Activated T-helper 17 cell treated with anti-CD3 and anti-CD28 coated beads, Interleukin-2, amount 50 U/mL, for 72 hours (primary cell): ENCODE measurements around the gene SAT1. TPM values are rescaled to one million over a fixed set of nuclear protein-coding genes. Genes with fewer than 3 reads are reported as not detected.
"Not testable (repeated sequence)": the region's sequence is repeated elsewhere in the genome, so short reads cannot be mapped to it uniquely, and the experiment has no call there.

Experiments used
- ATAC-seq: fragments of 150-1000 bp; cut with Tn5 transposase; replicated peaks from 2 replicates; pipeline ENCODE4 v1.10.0; 2021; ENCODE audit warnings: mild to moderate bottlenecking, moderate library complexity
- H3K27ac Mint-ChIP-seq: one replicate; pipeline ENCODE4 v1.8.0; 2022; ENCODE audit warnings: mixed read lengths
- H3K27me3 Mint-ChIP-seq: one replicate; pipeline ENCODE4 v1.8.0; 2022; ENCODE audit warnings: mixed read lengths
- H3K36me3 Mint-ChIP-seq: one replicate; pipeline ENCODE4 v1.8.0; 2022; ENCODE audit warnings: low read depth, mild to moderate bottlenecking, mixed read lengths
- H3K4me1 Mint-ChIP-seq: one replicate; pipeline ENCODE4 v1.8.0; 2022; ENCODE audit warnings: mixed read lengths
- H3K4me3 Mint-ChIP-seq: one replicate; pipeline ENCODE4 v1.8.0; 2022; ENCODE audit warnings: mild to moderate bottlenecking, mixed read lengths
- H3K9me3 Mint-ChIP-seq: one replicate; pipeline ENCODE4 v1.8.0; 2022; ENCODE audit warnings: mixed read lengths
- total RNA-seq, 2 donors: library from RNA; stranded (reverse); gene quantifications; one replicate each; pipeline ENCODE4 v1.2.3, GENCODE V29; 2022

Gene SAT1
- 100 to 1,000 TPM in 1 of 2 donors, 10 to 100 TPM in 1; 94.7 to 189 TPM for total RNA-seq

DNA sequence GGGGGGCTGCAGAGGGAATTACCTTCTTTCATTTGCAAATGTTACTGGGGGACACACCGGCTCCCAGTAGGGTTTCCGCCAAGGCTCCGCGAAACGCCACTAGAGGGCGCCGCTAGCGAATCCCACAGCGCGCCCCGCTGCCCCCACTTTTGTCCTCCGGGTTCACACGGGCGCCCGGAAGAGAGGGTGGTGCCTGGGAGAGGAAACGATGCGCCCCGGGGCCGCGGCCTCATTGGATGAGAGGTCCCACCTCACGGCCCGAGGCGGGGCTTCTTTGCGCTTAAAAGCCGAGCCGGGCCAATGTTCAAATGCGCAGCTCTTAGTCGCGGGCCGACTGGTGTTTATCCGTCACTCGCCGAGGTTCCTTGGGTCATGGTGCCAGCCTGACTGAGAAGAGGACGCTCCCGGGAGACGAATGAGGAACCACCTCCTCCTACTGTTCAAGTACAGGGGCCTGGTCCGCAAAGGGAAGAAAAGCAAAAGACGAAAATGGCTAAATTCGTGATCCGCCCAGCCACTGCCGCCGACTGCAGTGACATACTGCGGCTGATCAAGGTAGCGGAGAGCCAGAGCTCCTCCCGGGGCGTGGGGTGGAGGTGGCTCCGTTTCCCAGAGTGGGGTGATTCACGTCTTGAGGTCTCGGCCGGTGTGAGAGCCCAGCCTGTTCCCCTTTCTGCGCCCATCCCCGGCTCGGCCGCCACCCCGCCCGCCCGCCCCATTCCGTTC is at the start of gene SAT1:
TSS of gene SAT1 (plus strand) at position 311 of the 726 bp plus-strand sequence. CDS start at position 490, 179 bp downstream.
- Mint-ChIP-seq H3K9me3 (no peaks in the 10 kb centered on the region), H3K27ac (peak within 1 kb of the TSS; percentile 99), H3K27me3 (no peaks in the 10 kb centered on the region), H3K4me3 (peak within 1 kb of the TSS; percentile 94), H3K36me3 (peaks cover 56% of the 10 kb centered on the region), H3K4me1 (peaks cover 18% of the 10 kb centered on the region)
- peak; percentile 83 for ATAC-seq

- no peaks in the 10 kb centered on the region for H3K9me3 Mint-ChIP-seq
- H3K4me1 Mint-ChIP-seq = peaks cover 16% of the 10 kb centered on the region
- H3K27ac Mint-ChIP-seq = peak overlapping the region; percentile 65
- no peak for ATAC-seq
- H3K36me3 Mint-ChIP-seq = peaks cover 28% of the 10 kb centered on the region
- H3K4me3 Mint-ChIP-seq = no peak overlapping the region
- H3K27me3 Mint-ChIP-seq = no peaks in the 10 kb centered on the region
Measured at GRCh38 chrX:23736030-23736429, 46.9 kb upstream of the SAT1 start.

DNA sequence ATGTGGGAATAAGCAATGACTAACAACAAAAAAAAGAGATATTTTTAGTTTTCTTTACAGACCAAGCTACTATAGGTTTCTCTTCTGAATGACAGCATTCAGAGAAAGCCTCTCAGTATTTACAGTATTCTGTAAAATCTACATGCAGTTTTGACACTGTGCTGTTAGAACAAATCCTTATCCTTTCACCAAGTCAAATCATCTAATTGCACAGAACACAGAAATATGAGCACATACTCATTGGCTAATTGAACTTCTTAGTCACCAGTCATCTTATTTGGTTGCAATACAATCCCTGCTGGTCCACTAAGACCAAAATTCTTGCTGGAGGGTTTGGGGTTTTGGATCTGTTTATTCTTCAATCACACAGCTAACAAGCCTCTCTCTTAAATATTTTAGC is 45.6 kb upstream of the SAT1 start:
- Mint-ChIP-seq H3K27me3 (no peaks in the 10 kb centered on the region), H3K4me3 (no peak overlapping the region)

GRCh38 chrX:23742174-23742696 is 40.7 kb upstream of the SAT1 start:
- ATAC-seq = peak; percentile 16
- peak overlapping the region; percentile 87 for H3K4me3 Mint-ChIP-seq
- H3K27me3 Mint-ChIP-seq = no peaks in the 10 kb centered on the region
- H3K9me3 Mint-ChIP-seq = no peaks in the 10 kb centered on the region
- H3K27ac Mint-ChIP-seq = peak overlapping the region; percentile 90
- H3K36me3 Mint-ChIP-seq = no peaks in the 10 kb centered on the region
- H3K4me1 Mint-ChIP-seq = peaks cover 16% of the 10 kb centered on the region

More for the DNA sequence above, 45.6 kb upstream of the SAT1 start:
- Mint-ChIP-seq H3K27ac (no peak overlapping the region), H3K4me1 (peaks cover 9% of the 10 kb centered on the region), H3K9me3 (no peaks in the 10 kb centered on the region), H3K36me3 (peaks cover 17% of the 10 kb centered on the region)
- ATAC-seq = peak; percentile 39

- Mint-ChIP-seq H3K4me1 (peaks cover 16% of the 10 kb centered on the region), H3K27ac (peak within 1 kb of the TSS; percentile 90), H3K9me3 (no peaks in the 10 kb centered on the region), H3K27me3 (no peaks in the 10 kb centered on the region), H3K4me3 (peak within 1 kb of the TSS; percentile 87), H3K36me3 (no peaks in the 10 kb centered on the region)
- peak; percentile 97 for ATAC-seq
Measured at GRCh38 chrX:23742697-23743622, 40.0 kb upstream of the SAT1 start, which contains the start of gene ACOT9. ACOT9 (minus strand) TSS chrX:23743276; CDS start chrX:23743144, 132 bp downstream.

DNA sequence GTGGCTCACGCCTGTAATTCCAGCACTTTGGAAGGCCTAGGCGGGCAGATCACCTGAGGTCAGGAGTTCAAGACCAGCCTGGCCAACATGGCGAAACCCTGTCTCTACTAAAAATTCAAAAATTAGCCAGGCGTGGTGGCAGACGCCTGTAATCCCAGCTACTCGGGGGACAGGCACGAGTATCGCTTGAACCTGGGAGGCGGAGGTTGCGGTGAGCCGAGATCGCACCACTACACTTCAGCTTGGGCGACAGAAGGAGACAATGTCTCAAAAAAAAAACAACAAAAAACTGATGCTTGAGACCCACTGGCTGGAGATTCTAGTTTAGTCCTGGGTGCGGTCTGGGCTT is 39.4 kb upstream of the SAT1 start:
- Mint-ChIP-seq H3K4me3 (peak overlapping the region; percentile 87), H3K4me1 (peaks cover 16% of the 10 kb centered on the region), H3K27ac (peak overlapping the region; percentile 90)
- ATAC-seq, H3K27me3 Mint-ChIP-seq, H3K36me3 Mint-ChIP-seq, H3K9me3 Mint-ChIP-seq: not testable (repeated sequence)

DNA sequence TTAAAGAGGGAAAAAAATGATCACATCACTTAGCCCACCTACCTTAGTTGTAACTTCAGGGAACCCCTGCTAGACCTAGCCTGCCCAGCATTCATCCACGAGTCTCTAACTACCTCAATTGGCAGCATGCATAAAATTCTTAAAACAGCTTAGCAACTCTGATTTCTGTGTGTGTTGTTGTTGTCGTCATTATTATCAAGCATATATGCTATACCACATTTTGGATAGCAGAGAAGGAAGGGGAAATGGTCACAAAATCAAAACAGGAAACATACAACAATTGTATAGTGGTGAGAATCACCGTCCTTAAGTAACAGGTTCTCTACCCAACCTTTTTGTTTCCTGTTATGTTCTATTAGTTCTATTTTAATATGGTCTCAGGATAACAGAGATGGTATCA is 37.2 kb upstream of the SAT1 start:
- Mint-ChIP-seq H3K27ac (no peak overlapping the region), H3K4me3 (peak overlapping the region; percentile 19), H3K36me3 (no peaks in the 10 kb centered on the region), H3K4me1 (peaks cover 11% of the 10 kb centered on the region), H3K9me3 (no peaks in the 10 kb centered on the region), H3K27me3 (no peaks in the 10 kb centered on the region)
- no peak for ATAC-seq

DNA sequence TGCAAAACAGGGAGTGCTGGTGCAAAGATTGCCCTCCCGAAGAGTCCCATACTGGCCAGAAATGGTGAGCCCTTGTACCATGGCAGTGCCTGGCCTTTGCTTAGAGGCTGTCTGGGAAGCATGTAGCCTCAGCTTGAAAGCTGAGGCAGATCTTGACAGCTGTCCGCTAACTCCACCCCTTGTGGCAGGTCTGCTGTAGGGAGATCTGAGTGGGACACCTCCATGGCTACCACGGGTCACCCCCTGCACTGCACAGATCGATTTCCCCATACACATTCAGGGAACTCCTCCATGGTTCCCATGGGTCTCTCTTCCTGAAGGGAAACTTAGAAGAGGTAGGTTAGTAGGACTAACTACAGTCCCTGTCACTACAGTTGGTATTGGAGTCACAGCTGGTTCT is 33.8 kb upstream of the SAT1 start:
- no peak for ATAC-seq
- Mint-ChIP-seq H3K27ac (no peak overlapping the region), H3K4me3 (no peak overlapping the region), H3K27me3 (no peaks in the 10 kb centered on the region), H3K36me3 (no peaks in the 10 kb centered on the region), H3K9me3 (no peaks in the 10 kb centered on the region), H3K4me1 (peaks cover 10% of the 10 kb centered on the region)

GRCh38 chrX:23749576-23749975 is 33.4 kb upstream of the SAT1 start:
- Mint-ChIP-seq H3K27me3 (no peaks in the 10 kb centered on the region), H3K36me3 (no peaks in the 10 kb centered on the region), H3K4me3 (no peak overlapping the region), H3K4me1 (peaks cover 6% of the 10 kb centered on the region), H3K27ac (no peak overlapping the region), H3K9me3 (no peaks in the 10 kb centered on the region)
- ATAC-seq = no peak

GRCh38 chrX:23752740-23753415 is 30.1 kb upstream of the SAT1 start:
- no peak for ATAC-seq
- Mint-ChIP-seq H3K27me3 (no peaks in the 10 kb centered on the region), H3K36me3 (no peaks in the 10 kb centered on the region), H3K9me3 (no peaks in the 10 kb centered on the region), H3K4me3 (no peak overlapping the region), H3K4me1 (no peaks in the 10 kb centered on the region), H3K27ac (no peak overlapping the region)

- Mint-ChIP-seq H3K36me3 (no peaks in the 10 kb centered on the region), H3K27me3 (no peaks in the 10 kb centered on the region), H3K9me3 (no peaks in the 10 kb centered on the region), H3K27ac (no peak overlapping the region), H3K4me3 (no peak overlapping the region), H3K4me1 (no peaks in the 10 kb centered on the region)
- ATAC-seq = no peak
Measured at GRCh38 chrX:23754664-23755063, 28.3 kb upstream of the SAT1 start.

GRCh38 chrX:23756165-23756564 is 26.8 kb upstream of the SAT1 start:
- no peaks in the 10 kb centered on the region for H3K36me3 Mint-ChIP-seq
- ATAC-seq = peak; percentile 69
- no peak overlapping the region for H3K27ac Mint-ChIP-seq
- H3K9me3 Mint-ChIP-seq = no peaks in the 10 kb centered on the region
- H3K27me3 Mint-ChIP-seq = no peaks in the 10 kb centered on the region
- peak overlapping the region; percentile 33 for H3K4me3 Mint-ChIP-seq
- H3K4me1 Mint-ChIP-seq = no peaks in the 10 kb centered on the region

- Mint-ChIP-seq H3K36me3 (no peaks in the 10 kb centered on the region), H3K27me3 (no peaks in the 10 kb centered on the region), H3K4me1 (no peaks in the 10 kb centered on the region), H3K27ac (no peak overlapping the region), H3K9me3 (no peaks in the 10 kb centered on the region), H3K4me3 (no peak overlapping the region)
- no peak for ATAC-seq
Measured at GRCh38 chrX:23759821-23760220, 23.2 kb upstream of the SAT1 start.
